ENCODE data around the gene VMAC. TPM values are rescaled to one million over a fixed set of nuclear protein-coding genes. Genes with fewer than 3 reads are reported as not detected.

VMAC gene
- total RNA-seq, 2 experiments from 2014 or later, result 23.4 to 25.3 TPM

DNA sequence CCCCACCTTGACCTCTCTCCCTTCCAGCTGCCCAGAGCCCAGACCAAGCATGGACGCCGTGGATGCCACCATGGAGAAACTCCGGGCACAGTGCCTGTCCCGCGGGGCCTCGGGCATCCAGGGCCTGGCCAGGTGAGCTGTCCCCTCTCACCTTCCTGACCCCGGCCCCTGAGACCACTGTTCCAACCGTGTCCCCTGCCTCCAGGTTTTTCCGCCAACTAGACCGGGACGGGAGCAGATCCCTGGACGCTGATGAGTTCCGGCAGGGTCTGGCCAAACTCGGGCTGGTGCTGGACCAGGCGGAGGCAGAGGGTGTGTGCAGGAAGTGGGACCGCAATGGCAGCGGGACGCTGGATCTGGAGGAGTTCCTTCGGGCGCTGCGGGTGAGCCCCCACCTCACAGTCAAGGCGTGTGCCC lies 9.7 kb downstream of the VMAC start:
- no peak overlapping the region for H3K27ac ChIP-seq (ENCODE audit: low read depth in 1 of 2, low read length in 2 of 2)
- no peaks in the 10 kb centered on the region for H3K27me3 Mint-ChIP-seq
- no peaks in the 10 kb centered on the region for H3K4me1 ChIP-seq (ENCODE audit: insufficient read depth, low read length)
- H3K27me3 ChIP-seq (ENCODE audit: control insufficient read depth in 1 of 2, insufficient read depth in 2 of 2, low read length in 2 of 2), result no peaks in the 10 kb centered on the region
- ChIA-PET POLR2A (no interaction called here), CTCF (no interaction called here)
- no peak overlapping the region for H3K4me3 Mint-ChIP-seq
- peaks cover 54% of the 10 kb centered on the region for H3K36me3 ChIP-seq (ENCODE audit: insufficient read depth, low read length)
- H3K4me3 ChIP-seq (ENCODE audit: low read length), result no peak overlapping the region
- intact Hi-C loops (cut with DNase I, micrococcal nuclease), result no loop called here
- DNase-seq, result no peak
- TF ChIP-seq, protein P1, sequence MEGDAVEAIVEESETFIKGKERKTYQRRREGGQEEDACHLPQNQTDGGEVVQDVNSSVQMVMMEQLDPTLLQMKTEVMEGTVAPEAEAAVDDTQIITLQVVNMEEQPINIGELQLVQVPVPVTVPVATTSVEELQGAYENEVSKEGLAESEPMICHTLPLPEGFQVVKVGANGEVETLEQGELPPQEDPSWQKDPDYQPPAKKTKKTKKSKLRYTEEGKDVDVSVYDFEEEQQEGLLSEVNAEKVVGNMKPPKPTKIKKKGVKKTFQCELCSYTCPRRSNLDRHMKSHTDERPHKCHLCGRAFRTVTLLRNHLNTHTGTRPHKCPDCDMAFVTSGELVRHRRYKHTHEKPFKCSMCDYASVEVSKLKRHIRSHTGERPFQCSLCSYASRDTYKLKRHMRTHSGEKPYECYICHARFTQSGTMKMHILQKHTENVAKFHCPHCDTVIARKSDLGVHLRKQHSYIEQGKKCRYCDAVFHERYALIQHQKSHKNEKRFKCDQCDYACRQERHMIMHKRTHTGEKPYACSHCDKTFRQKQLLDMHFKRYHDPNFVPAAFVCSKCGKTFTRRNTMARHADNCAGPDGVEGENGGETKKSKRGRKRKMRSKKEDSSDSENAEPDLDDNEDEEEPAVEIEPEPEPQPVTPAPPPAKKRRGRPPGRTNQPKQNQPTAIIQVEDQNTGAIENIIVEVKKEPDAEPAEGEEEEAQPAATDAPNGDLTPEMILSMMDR (IDR thresholded peaks at IDR 0.05), result no peak
- no peaks in the 10 kb centered on the region for H3K4me1 Mint-ChIP-seq (ENCODE audit: low read depth)
- H3K9me3 ChIP-seq (ENCODE audit: control insufficient read depth in 1 of 2, insufficient read depth in 1 of 2, low read length in 2 of 2), result no peaks in the 10 kb centered on the region
- no peak for ATAC-seq (ENCODE audit: poor library complexity)
- peaks cover 39% of the 10 kb centered on the region for H3K36me3 Mint-ChIP-seq (ENCODE audit: low read depth)
- H3K9me3 Mint-ChIP-seq, result no peaks in the 10 kb centered on the region
- H3K27ac Mint-ChIP-seq, result no peak overlapping the region

DNA sequence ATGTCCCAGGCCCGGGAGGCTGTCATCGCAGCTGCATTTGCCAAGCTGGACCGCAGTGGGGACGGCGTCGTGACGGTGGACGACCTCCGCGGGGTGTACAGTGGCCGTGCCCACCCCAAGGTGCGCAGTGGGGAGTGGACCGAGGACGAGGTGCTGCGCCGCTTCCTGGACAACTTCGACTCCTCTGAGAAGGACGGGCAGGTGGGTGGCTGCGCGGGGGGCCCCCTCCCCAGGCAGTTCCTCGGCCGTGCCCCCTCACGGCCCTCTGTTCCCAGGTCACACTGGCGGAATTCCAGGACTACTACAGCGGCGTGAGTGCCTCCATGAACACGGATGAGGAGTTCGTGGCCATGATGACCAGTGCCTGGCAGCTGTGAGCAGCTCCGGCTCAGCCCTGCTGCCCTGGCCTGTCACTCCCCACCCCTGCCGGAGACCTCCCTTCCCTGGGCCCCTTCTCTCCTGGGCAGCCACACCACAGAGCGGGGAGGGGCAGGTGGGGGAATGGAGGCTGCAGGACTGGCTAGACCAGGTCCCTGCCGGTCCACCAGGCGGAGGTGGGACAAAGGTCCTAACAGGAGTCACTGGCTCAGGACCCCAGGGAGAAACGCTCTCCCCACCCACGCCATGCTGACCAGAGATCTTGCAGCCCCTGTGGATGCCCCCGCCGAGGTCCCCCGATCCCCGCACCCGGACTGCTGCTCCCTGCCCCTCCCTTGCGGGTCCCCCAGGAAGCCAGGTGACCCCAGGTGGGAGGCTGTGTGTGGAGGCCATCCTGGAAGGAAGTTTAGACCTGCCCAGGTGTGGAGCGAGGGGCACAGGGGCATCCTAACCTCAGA lies 10.5 kb downstream of the VMAC start:
- DNase-seq, result no peak
- no peak overlapping the region for H3K4me3 ChIP-seq (ENCODE audit: low read length)
- H3K4me1 ChIP-seq (ENCODE audit: insufficient read depth, low read length), result no peaks in the 10 kb centered on the region
- intact Hi-C loops (cut with DNase I, micrococcal nuclease), result no loop called here
- peaks cover 55% of the 10 kb centered on the region for H3K36me3 ChIP-seq (ENCODE audit: insufficient read depth, low read length)
- POLR2A ChIA-PET, result no interaction called here
- H3K27ac ChIP-seq (ENCODE audit: low read depth in 1 of 2, low read length in 2 of 2), result no peak overlapping the region
- TF ChIP-seq, protein P1 (IDR thresholded peaks at IDR 0.05), result no peak
- no peaks in the 10 kb centered on the region for H3K9me3 ChIP-seq (ENCODE audit: control insufficient read depth in 1 of 2, insufficient read depth in 1 of 2, low read length in 2 of 2)
- H3K36me3 Mint-ChIP-seq (ENCODE audit: low read depth), result peaks cover 42% of the 10 kb centered on the region
- H3K4me1 Mint-ChIP-seq (ENCODE audit: low read depth), result no peaks in the 10 kb centered on the region
- H3K9me3 Mint-ChIP-seq, result no peaks in the 10 kb centered on the region
- no peak overlapping the region for H3K4me3 Mint-ChIP-seq
- no peaks in the 10 kb centered on the region for H3K27me3 Mint-ChIP-seq
- H3K27me3 ChIP-seq (ENCODE audit: control insufficient read depth in 1 of 2, insufficient read depth in 2 of 2, low read length in 2 of 2), result no peaks in the 10 kb centered on the region
- no peak for ATAC-seq (ENCODE audit: poor library complexity)
- CTCF ChIA-PET, result no interaction called here
- H3K27ac Mint-ChIP-seq, result no peak overlapping the region

DNA sequence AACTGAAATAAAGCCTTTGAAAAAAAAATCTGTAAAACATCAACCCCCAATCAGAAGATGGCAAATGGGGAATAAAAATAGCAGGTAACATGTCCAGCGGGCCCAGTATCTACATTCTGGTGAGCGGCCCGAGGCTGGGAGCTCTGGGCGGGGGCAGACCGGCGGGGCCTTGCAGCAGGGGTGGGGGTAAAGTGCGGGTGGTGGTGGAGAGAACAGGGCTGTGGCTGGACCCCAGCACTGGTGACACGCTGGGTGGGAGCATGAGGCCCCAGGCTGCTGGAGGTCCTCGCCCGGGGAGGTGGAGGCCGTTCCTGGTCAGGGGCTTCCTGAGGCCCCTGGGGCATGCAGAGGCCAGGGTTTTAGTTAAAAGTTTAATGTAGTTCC lies 11.1 kb downstream of the VMAC start:
- no peak overlapping the region for H3K27ac ChIP-seq (ENCODE audit: low read depth in 1 of 2, low read length in 2 of 2)
- DNase-seq (no peak), ATAC-seq (ENCODE audit: poor library complexity) (no peak)
- TF ChIP-seq, protein P1 (IDR thresholded peaks at IDR 0.05), result no peak
- H3K4me3 ChIP-seq (ENCODE audit: low read length), result no peak overlapping the region
- Mint-ChIP-seq H3K27ac (no peak overlapping the region), H3K9me3 (no peaks in the 10 kb centered on the region), H3K36me3 (ENCODE audit: low read depth) (peaks cover 45% of the 10 kb centered on the region), H3K4me3 (no peak overlapping the region), H3K4me1 (ENCODE audit: low read depth) (no peaks in the 10 kb centered on the region), H3K27me3 (no peaks in the 10 kb centered on the region)
- intact Hi-C loops (cut with DNase I, micrococcal nuclease), result no loop called here
- H3K4me1 ChIP-seq (ENCODE audit: insufficient read depth, low read length), result no peaks in the 10 kb centered on the region
- H3K36me3 ChIP-seq (ENCODE audit: insufficient read depth, low read length), result peaks cover 56% of the 10 kb centered on the region
- CTCF ChIA-PET, result no interaction called here
- no peaks in the 10 kb centered on the region for H3K27me3 ChIP-seq (ENCODE audit: control insufficient read depth in 1 of 2, insufficient read depth in 2 of 2, low read length in 2 of 2)
- POLR2A ChIA-PET, result no interaction called here
- H3K9me3 ChIP-seq (ENCODE audit: control insufficient read depth in 1 of 2, insufficient read depth in 1 of 2, low read length in 2 of 2), result no peaks in the 10 kb centered on the region

Data from CD4-positive, alpha-beta T cell (primary cell).